ENCODE results near the gene PLPP4. TPM values are rescaled to one million over a fixed set of nuclear protein-coding genes. Genes with fewer than 3 reads are reported as not detected.
"Not testable (repeated sequence)": the region's sequence is repeated elsewhere in the genome, so short reads cannot be mapped to it uniquely, and the experiment has no call there.

Gene PLPP4
- total RNA-seq, 1 donor from 2014 or later = not detected

DNA sequence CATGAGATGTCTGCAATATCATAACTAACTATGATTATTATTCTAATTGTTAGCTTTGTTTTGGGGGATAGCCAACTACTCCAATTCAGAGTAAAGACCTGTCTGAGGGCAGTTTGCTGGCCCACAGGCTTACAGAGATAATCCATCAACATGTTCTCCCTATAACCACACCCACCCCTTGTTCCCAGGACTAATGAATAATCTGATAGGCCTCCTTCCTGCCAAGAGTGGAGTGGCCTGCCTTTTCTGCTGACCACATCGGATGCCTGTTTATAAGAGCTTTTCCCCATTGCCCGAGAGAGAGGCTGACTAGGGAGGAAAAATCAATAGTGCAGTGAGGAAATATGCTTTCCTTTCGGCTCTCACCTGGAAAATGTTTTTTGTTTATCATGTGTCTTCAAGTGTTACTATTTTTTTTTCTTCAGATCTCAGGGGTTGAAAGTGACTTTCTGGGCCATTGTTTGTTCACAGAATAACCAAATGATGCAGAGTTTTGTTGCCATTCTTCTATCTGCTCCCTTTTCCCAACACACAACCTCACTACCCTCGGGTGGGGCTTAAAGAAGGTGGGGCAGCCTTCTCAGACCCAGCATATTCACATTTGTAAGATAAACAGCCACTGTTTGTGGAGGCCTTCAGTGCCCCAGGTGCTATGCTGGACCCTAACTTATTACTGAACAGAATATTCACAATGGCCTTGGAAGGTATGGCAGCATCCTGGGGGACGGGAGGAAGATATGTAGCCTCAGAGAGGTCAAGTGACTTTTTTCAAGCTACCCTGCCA is 38.4 kb downstream of the PLPP4 start:
- TF ChIP-seq, protein P1, sequence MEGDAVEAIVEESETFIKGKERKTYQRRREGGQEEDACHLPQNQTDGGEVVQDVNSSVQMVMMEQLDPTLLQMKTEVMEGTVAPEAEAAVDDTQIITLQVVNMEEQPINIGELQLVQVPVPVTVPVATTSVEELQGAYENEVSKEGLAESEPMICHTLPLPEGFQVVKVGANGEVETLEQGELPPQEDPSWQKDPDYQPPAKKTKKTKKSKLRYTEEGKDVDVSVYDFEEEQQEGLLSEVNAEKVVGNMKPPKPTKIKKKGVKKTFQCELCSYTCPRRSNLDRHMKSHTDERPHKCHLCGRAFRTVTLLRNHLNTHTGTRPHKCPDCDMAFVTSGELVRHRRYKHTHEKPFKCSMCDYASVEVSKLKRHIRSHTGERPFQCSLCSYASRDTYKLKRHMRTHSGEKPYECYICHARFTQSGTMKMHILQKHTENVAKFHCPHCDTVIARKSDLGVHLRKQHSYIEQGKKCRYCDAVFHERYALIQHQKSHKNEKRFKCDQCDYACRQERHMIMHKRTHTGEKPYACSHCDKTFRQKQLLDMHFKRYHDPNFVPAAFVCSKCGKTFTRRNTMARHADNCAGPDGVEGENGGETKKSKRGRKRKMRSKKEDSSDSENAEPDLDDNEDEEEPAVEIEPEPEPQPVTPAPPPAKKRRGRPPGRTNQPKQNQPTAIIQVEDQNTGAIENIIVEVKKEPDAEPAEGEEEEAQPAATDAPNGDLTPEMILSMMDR (IDR thresholded peaks at IDR 0.05) = no peak
- TF ChIP-seq EZH2phosphoT487 (IDR thresholded peaks at IDR 0.05) (no peak), EZH2 (IDR thresholded peaks at IDR 0.05) (no peak)
- H3K79me2 ChIP-seq (ENCODE audit: low read depth) = no peaks in the 10 kb centered on the region
- H3K27ac Mint-ChIP-seq = no peak overlapping the region
- no peaks in the 10 kb centered on the region for H3K9me3 Mint-ChIP-seq
- H3K27me3 ChIP-seq = no peaks in the 10 kb centered on the region
- no peaks in the 10 kb centered on the region for H3K4me1 Mint-ChIP-seq
- H2AFZ ChIP-seq (replicated peaks) = no peak overlapping the region
- H3K4me3 ChIP-seq = no peak overlapping the region
- no peak overlapping the region for H3K4me3 Mint-ChIP-seq
- H3K9ac ChIP-seq = no peak overlapping the region
- no peaks in the 10 kb centered on the region for H3F3A ChIP-seq (ENCODE audit: low read depth)
- no peak for DNase-seq (ENCODE audit: low spot score)
- H3K4me2 ChIP-seq = no peak overlapping the region
- H4K20me1 ChIP-seq (ENCODE audit: low read depth) = no peaks in the 10 kb centered on the region
- no peaks in the 10 kb centered on the region for H3K4me1 ChIP-seq
- H3K27ac ChIP-seq = no peak overlapping the region
- peaks cover 5% of the 10 kb centered on the region for H3K27me3 Mint-ChIP-seq (ENCODE audit: insufficient read depth, low read depth)
- H3K36me3 ChIP-seq = no peaks in the 10 kb centered on the region
- no peaks in the 10 kb centered on the region for H3K36me3 Mint-ChIP-seq
- H3K9me3 ChIP-seq (ENCODE audit: low read depth) = no peaks in the 10 kb centered on the region

DNA sequence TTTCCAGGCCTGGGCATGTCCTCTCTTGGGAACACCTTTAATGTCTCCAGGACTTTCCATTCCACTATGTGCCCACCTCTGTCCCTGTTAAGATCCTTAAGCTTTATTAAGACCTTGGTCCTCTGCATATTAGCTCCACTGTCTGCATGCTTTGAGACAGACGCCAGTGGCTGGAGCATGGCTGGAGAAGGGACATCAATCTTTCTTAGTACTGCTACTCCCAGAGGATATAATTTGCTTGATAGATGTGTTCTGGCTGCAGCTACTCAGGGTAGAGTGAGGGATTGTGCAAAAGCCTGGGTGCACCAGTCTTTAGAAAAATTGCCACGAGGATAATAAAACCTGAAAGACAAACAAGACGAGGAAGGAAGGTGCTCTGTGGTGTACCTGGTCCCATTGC is 42.9 kb downstream of the PLPP4 start:
- TF ChIP-seq EZH2 (IDR thresholded peaks at IDR 0.05) (no peak), EZH2phosphoT487 (IDR thresholded peaks at IDR 0.05) (no peak)
- TF ChIP-seq, protein P1 (IDR thresholded peaks at IDR 0.05) = no peak
- Histone ChIP-seq H3K9me3 (ENCODE audit: low read depth) (no peaks in the 10 kb centered on the region), H3K27me3 (no peaks in the 10 kb centered on the region), H4K20me1 (ENCODE audit: low read depth) (no peaks in the 10 kb centered on the region), H3K9ac (no peak overlapping the region), H3F3A (ENCODE audit: low read depth) (no peaks in the 10 kb centered on the region), H3K4me2 (no peak overlapping the region), H3K4me3 (no peak overlapping the region), H3K36me3 (no peaks in the 10 kb centered on the region), H3K4me1 (peaks cover 3% of the 10 kb centered on the region), H3K27ac (no peak overlapping the region), H3K79me2 (ENCODE audit: low read depth) (no peaks in the 10 kb centered on the region), H2AFZ (replicated peaks) (no peak overlapping the region)
- Mint-ChIP-seq H3K9me3 (no peaks in the 10 kb centered on the region), H3K27ac (no peak overlapping the region), H3K4me3 (no peak overlapping the region), H3K27me3 (ENCODE audit: insufficient read depth, low read depth) (peaks cover 3% of the 10 kb centered on the region), H3K4me1 (no peaks in the 10 kb centered on the region), H3K36me3 (no peaks in the 10 kb centered on the region)
- no peak for DNase-seq (ENCODE audit: low spot score)

DNA sequence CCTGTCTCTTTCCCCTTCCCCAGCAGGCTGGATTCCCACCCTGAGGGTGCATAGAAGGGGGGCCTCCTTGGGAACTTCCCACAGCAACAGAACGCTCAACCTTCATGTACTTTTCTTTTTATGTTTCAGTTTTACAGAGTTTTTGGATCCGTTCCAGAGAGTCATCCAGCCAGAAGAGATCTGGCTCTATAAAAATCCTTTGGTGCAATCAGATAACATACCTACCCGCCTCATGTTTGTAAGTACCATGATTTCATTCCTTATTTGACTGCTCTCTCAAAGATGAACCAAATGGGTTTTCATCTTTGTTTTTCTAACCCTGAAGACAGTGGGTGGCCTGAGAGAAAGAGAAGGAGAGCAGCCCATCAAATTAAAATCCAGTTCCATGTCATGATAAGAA is 46.7 kb downstream of the PLPP4 start:
- Mint-ChIP-seq H3K9me3 (no peaks in the 10 kb centered on the region), H3K36me3 (no peaks in the 10 kb centered on the region), H3K4me1 (no peaks in the 10 kb centered on the region), H3K27ac (no peak overlapping the region), H3K4me3 (no peak overlapping the region), H3K27me3 (ENCODE audit: insufficient read depth, low read depth) (peaks cover 3% of the 10 kb centered on the region)
- no peak for TF ChIP-seq EZH2phosphoT487 (IDR thresholded peaks at IDR 0.05)
- TF ChIP-seq EZH2 (IDR thresholded peaks at IDR 0.05) = no peak
- TF ChIP-seq, protein P1 (IDR thresholded peaks at IDR 0.05) = no peak
- no peak overlapping the region for H3K4me2 ChIP-seq
- no peaks in the 10 kb centered on the region for H3K79me2 ChIP-seq (ENCODE audit: low read depth)
- no peaks in the 10 kb centered on the region for H4K20me1 ChIP-seq (ENCODE audit: low read depth)
- no peak overlapping the region for H3K27ac ChIP-seq
- H2AFZ ChIP-seq (replicated peaks) = no peak overlapping the region
- no peaks in the 10 kb centered on the region for H3K27me3 ChIP-seq
- H3K9ac ChIP-seq = no peak overlapping the region
- H3K4me3 ChIP-seq = no peak overlapping the region
- no peak for DNase-seq (ENCODE audit: low spot score)
- no peaks in the 10 kb centered on the region for H3K9me3 ChIP-seq (ENCODE audit: low read depth)
- no peaks in the 10 kb centered on the region for H3K36me3 ChIP-seq
- no peaks in the 10 kb centered on the region for H3F3A ChIP-seq (ENCODE audit: low read depth)
- H3K4me1 ChIP-seq = peaks cover 10% of the 10 kb centered on the region

DNA sequence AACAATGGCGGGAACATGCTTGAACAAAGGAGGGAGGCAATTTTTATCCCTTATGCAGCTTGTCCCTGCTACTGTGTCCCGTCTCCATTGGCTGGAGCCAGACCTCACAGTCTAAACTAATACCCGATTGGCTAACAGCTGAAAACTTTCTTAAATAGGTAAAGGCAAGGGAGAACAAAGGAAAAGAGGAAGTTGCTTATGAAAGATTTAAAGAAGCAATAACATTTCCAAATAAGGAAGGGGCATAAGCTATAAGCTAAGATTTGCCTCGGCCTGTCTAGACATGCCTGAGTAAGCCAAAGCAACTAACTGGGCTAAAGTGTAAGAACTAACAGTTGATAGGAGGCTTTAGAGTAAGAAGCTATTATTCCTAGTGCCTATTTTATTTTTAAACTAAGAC is 47.2 kb downstream of the PLPP4 start:
- H3K9ac ChIP-seq; H4K20me1 ChIP-seq (ENCODE audit: low read depth); H3K36me3 Mint-ChIP-seq; H3K4me3 Mint-ChIP-seq; H3K27ac Mint-ChIP-seq; H3K4me3 ChIP-seq; H3F3A ChIP-seq (ENCODE audit: low read depth); H3K4me1 Mint-ChIP-seq; H3K27me3 ChIP-seq; H3K36me3 ChIP-seq; H2AFZ ChIP-seq (replicated peaks); H3K9me3 Mint-ChIP-seq; DNase-seq (ENCODE audit: low spot score); H3K4me2 ChIP-seq; H3K9me3 ChIP-seq (ENCODE audit: low read depth); H3K79me2 ChIP-seq (ENCODE audit: low read depth); H3K27ac ChIP-seq; H3K27me3 Mint-ChIP-seq (ENCODE audit: insufficient read depth, low read depth): not testable (repeated sequence)
- peaks cover 10% of the 10 kb centered on the region for H3K4me1 ChIP-seq
